A673 (cell line): Measurements from ENCODE around the gene PALLD. TPM values are rescaled to one million over a fixed set of nuclear protein-coding genes. Genes with fewer than 3 reads are reported as not detected.

Experiments
- BruUV-seq: library from RNA; stranded (reverse); fragments of 400-500 nt; replicated peaks from 2 replicates; lab custom pipeline; 2021; lab: Mats Ljungman, UMichigan
- CTCF ChIA-PET: fragments of 300-600 bp; sonication (Branson Sonifier 250); formaldehyde crosslinking; loops from one replicate; lab custom pipeline; 2022; ENCODE audit warnings: antibody characterized with exemption; lab: Charles Lee
- POLR2A ChIA-PET: fragments of 300-600 bp; sonication (Branson Sonifier 250); formaldehyde crosslinking; loops from one replicate; lab custom pipeline; 2022; ENCODE audit warnings: antibody characterized with exemption; ENCODE audit not compliant: low non-redundant PET; lab: Charles Lee
- DNase-seq: peaks from one replicate; pipeline ENCODE4 v3.0.0-alpha.2; 2015; ENCODE audit warnings: low spot score
- H3K27ac ChIP-seq: fragments of 200-600 bp; sonication (generic); 2 replicates; pipeline ENCODE4 v1.5.1; 2016; ENCODE audit warnings: mixed run types, low read depth, mild to moderate bottlenecking, mixed read lengths, antibody characterized with exemption, low read length; ENCODE audit not compliant: poor library complexity, severe bottlenecking
- H3K27me3 ChIP-seq: fragments of 200-600 bp; sonication (generic); replicated peaks from 2 replicates; pipeline ENCODE4 v1.6.1; 2017; ENCODE audit warnings: mixed run types, low read depth, mild to moderate bottlenecking, mixed read lengths, antibody characterized with exemption, low read length; ENCODE audit not compliant: insufficient read depth, poor library complexity
- H3K36me3 ChIP-seq: fragments of 200-600 bp; sonication (generic); 2 replicates; pipeline ENCODE4 v1.6.1; 2016; ENCODE audit warnings: mixed run types, mild to moderate bottlenecking, mixed read lengths, antibody characterized with exemption, low read length; ENCODE audit not compliant: insufficient read depth, poor library complexity, severe bottlenecking
- H3K4me1 ChIP-seq: fragments of 200-600 bp; sonication (generic); 2 replicates; pipeline ENCODE4 v1.6.1; 2017; ENCODE audit warnings: mixed run types, mild to moderate bottlenecking, mixed read lengths, antibody characterized with exemption, low read length; ENCODE audit not compliant: insufficient read depth, poor library complexity, severe bottlenecking
- H3K4me3 ChIP-seq: fragments of 200-600 bp; sonication (generic); 2 replicates; pipeline ENCODE4 v1.5.1; 2016; ENCODE audit warnings: low read depth, mixed run types, mild to moderate bottlenecking, mixed read lengths, low read length; ENCODE audit not compliant: poor library complexity, severe bottlenecking
- H3K9me3 ChIP-seq: fragments of 200-600 bp; sonication (generic); 2 replicates; pipeline ENCODE4 v1.6.1; 2016; ENCODE audit warnings: mixed run types, low read depth, mild to moderate bottlenecking, mixed read lengths, antibody characterized with exemption, low read length; ENCODE audit not compliant: poor library complexity, severe bottlenecking
- CTCF ChIP-seq: fragments of 300-800, 200-600 bp; sonication (generic); conservative IDR thresholded peaks from 2 replicates; pipeline ENCODE4 v1.5.1; 2017; ENCODE audit warnings: low read depth, mild to moderate bottlenecking, antibody characterized with exemption, low read length, moderate library complexity, mixed read lengths
- EZH2 ChIP-seq: fragments of 200-600 bp; sonication (generic); IDR thresholded peaks from 2 replicates; pipeline ENCODE4 v1.6.1; 2017; ENCODE audit warnings: borderline replicate concordance, low read depth, mild to moderate bottlenecking, mixed read lengths, antibody characterized with exemption, low read length; ENCODE audit not compliant: poor library complexity, severe bottlenecking
- intact Hi-C: fragments of 100-400 bp; cut with micrococcal nuclease; formaldehyde crosslinking; loops from one replicate; pipeline ENCODE4 v1.10.0; 2022; ENCODE audit not compliant: unreplicated experiment
- total RNA-seq: library from RNA; stranded (reverse); gene quantifications from 2 replicates; pipeline ENCODE4 v1.2.3, GENCODE V29; 2021

The PALLD gene
- total RNA-seq, 1 experiment from 2014 or later = 44.1 TPM

- TF ChIP-seq CTCF (no peak), EZH2 (no peak)
- Histone ChIP-seq H3K27ac (no peak overlapping the region), H3K27me3 (no peaks in the 10 kb centered on the region), H3K36me3 (no peaks in the 10 kb centered on the region), H3K9me3 (no peaks in the 10 kb centered on the region), H3K4me1 (peaks cover 11% of the 10 kb centered on the region), H3K4me3 (no peak overlapping the region)
- BruUV-seq = no TSS peak
- intact Hi-C loops = no loop called here
- ChIA-PET CTCF (interaction anchor here (0.7 kb wide), 1 partner anchor 11 kb away, joined by 4 read pairs; no protein-coding TSS in a partner anchor), POLR2A (no interaction called here)
- peak; percentile 30 for DNase-seq
Observed at GRCh38 chr4:168574581-168575295, 77.9 kb downstream of the PALLD start.

- ChIA-PET POLR2A (no interaction called here), CTCF (no interaction called here)
- Histone ChIP-seq H3K27me3 (no peaks in the 10 kb centered on the region), H3K4me3 (no peak overlapping the region), H3K9me3 (no peaks in the 10 kb centered on the region), H3K36me3 (no peaks in the 10 kb centered on the region), H3K4me1 (peaks cover 6% of the 10 kb centered on the region), H3K27ac (no peak overlapping the region)
- BruUV-seq = no TSS peak
- DNase-seq = no peak
- intact Hi-C loops = no loop called here
- TF ChIP-seq CTCF = no peak
- TF ChIP-seq EZH2 = no peak
Observed at GRCh38 chr4:168575473-168575872, 78.6 kb downstream of the PALLD start.

- H3K27ac ChIP-seq = no peak overlapping the region
- no peaks in the 10 kb centered on the region for H3K36me3 ChIP-seq
- no peaks in the 10 kb centered on the region for H3K27me3 ChIP-seq
- H3K4me1 ChIP-seq = peaks cover 6% of the 10 kb centered on the region
- no peak overlapping the region for H3K4me3 ChIP-seq
- H3K9me3 ChIP-seq = no peaks in the 10 kb centered on the region
- no TSS peak for BruUV-seq
- no peak for DNase-seq
- ChIA-PET CTCF (no interaction called here), POLR2A (interaction anchor here (0.5 kb wide), 1 partner anchor 127 kb away, joined by 12 read pairs; no protein-coding TSS in a partner anchor)
- intact Hi-C loops = no loop called here
- TF ChIP-seq CTCF = no peak
- no peak for TF ChIP-seq EZH2
Observed at GRCh38 chr4:168577624-168578023, 80.8 kb downstream of the PALLD start.
